Left ventricle myocardium inferior (tissue), 1 donor: ENCODE data around the gene NOS1. TPM values are rescaled to one million over a fixed set of nuclear protein-coding genes. Genes with fewer than 3 reads are reported as not detected.

ENCODE experiments used
- DNase-seq: peaks from one replicate; pipeline ENCODE4 v3.0.0-alpha.2; 2020
- H3K27ac ChIP-seq: fragments of 200-600 bp; replicated peaks from 2 replicates; pipeline ENCODE4 v1.8.0; 2021
- H3K27me3 ChIP-seq: fragments of 200-600 bp; 2 replicates; pipeline ENCODE4 v1.8.0; 2021; ENCODE audit warnings: low read depth
- H3K36me3 ChIP-seq: fragments of 200-600 bp; 2 replicates; pipeline ENCODE4 v1.8.0; 2021
- H3K4me1 ChIP-seq: fragments of 200-600 bp; 2 replicates; pipeline ENCODE4 v1.8.0; 2021
- H3K4me3 ChIP-seq: fragments of 200-600 bp; 2 replicates; pipeline ENCODE4 v1.8.0; 2021; ENCODE audit warnings: mild to moderate bottlenecking, moderate library complexity
- H3K9me3 ChIP-seq: fragments of 200-600 bp; replicated peaks from 2 replicates; pipeline ENCODE4 v1.8.0; 2021
- CTCF ChIP-seq: fragments of 200-600 bp; IDR thresholded peaks from 2 replicates; pipeline ENCODE4 v1.8.0; 2021; ENCODE audit warnings: antibody characterized with exemption, mild to moderate bottlenecking, borderline replicate concordance
- intact Hi-C: fragments of 100-400 bp; cut with micrococcal nuclease; formaldehyde crosslinking; loops from one replicate; pipeline ENCODE4 v1.11.0; 2022
- total RNA-seq: library from RNA; stranded (reverse); fragmentation: NEBNext Ultra II Directional; extraction: Animal tissue kit (Norgen Biotek cat#: 25700); gene quantifications from one replicate; pipeline ENCODE4 v1.2.1, GENCODE V29; 2021
- donor health status: DM: no; HTN: yes; CAD: no; lungs with severe emphysema.

NOS1 gene
- total RNA-seq, 1 donor from 2014 or later, result 0.22 TPM

- no peak for TF ChIP-seq CTCF
- no peak for DNase-seq
- Histone ChIP-seq H3K27me3 (no peaks in the 10 kb centered on the region), H3K27ac (no peak overlapping the region), H3K4me1 (no peaks in the 10 kb centered on the region), H3K36me3 (peaks cover 100% of the 10 kb centered on the region), H3K9me3 (no peaks in the 10 kb centered on the region), H3K4me3 (no peak overlapping the region)
- intact Hi-C loops, result no loop called here
Observed at GRCh38 chr12:117158911-117159553, 202.4 kb downstream of the NOS1 start.

Other genes with a start within 250 kb of the NOS1 start
- 52.3 TPM for gene FBXO21, start 171.2 kb downstream of the NOS1 start, total RNA-seq